GM12878 (cell line): ENCODE measurements around the gene TMEM91. TPM values are rescaled to one million over a fixed set of nuclear protein-coding genes. Genes with fewer than 3 reads are reported as not detected.

Source experiments
- ATAC-seq: fragments of 200-7000 bp; cut with Tn5 transposase; 3 replicates; pipeline ENCODE4 v1.9.1; 2020; ENCODE audit warnings: mild to moderate bottlenecking, moderate library complexity
- BruUV-seq: library from RNA; stranded (reverse); fragments of 400-500 nt; replicated peaks from 2 replicates; lab custom pipeline; 2021; lab: Mats Ljungman, UMichigan
- CTCF ChIA-PET: fragments of 300-600 bp; sonication (Branson Sonifier 250); formaldehyde crosslinking; extraction: SDS; loops from one replicate; lab custom pipeline; 2021; ENCODE audit warnings: inconsistent platforms; lab: Yijun Ruan, JAX
- POLR2A ChIA-PET: fragments of 350-600 bp; formaldehyde crosslinking; extraction: SDS; loops from one replicate; lab custom pipeline; 2021; ENCODE audit warnings: inconsistent platforms; lab: Charles Lee
- RAD21 ChIA-PET: fragments of 300-600 bp; sonication (Branson Sonifier 250); formaldehyde crosslinking; loops from one replicate; lab custom pipeline; 2023; ENCODE audit warnings: antibody characterized with exemption; ENCODE audit not compliant: unreplicated experiment; lab: Charles Lee
- SMC1A ChIA-PET: fragments of 300-600 bp; sonication (Branson Sonifier 250); formaldehyde crosslinking; loops from one replicate; lab custom pipeline; 2023; ENCODE audit not compliant: unreplicated experiment, uncharacterized antibody; lab: Charles Lee
- DNase-seq: peaks from one replicate; pipeline ENCODE4 v3.0.0-alpha.2; 2011; ENCODE audit warnings: low read depth, low spot score
- FAIRE-seq: peaks from 3 replicates; lab custom pipeline; 2011; peaks lifted over from hg19 to GRCh38; lab: Jason Lieb, UNC
- H2AFZ ChIP-seq: 2 replicates; pipeline ENCODE4 v1.6.0; 2011; ENCODE audit warnings: low read depth, low read length, control low read depth; ENCODE audit not compliant: control insufficient read depth
- H3K27ac ChIP-seq: 2 replicates; pipeline ENCODE4 v1.5.1; 2011; ENCODE audit warnings: control low read depth; ENCODE audit not compliant: control insufficient read depth, insufficient read depth
- H3K27me3 ChIP-seq, 2 experiments: replicated peaks in 1 of 2; 2 replicates each; pipeline versions ENCODE4 v1.6.0 to v1.6.1; 2011; ENCODE audit warnings: low read length in 1 of 2; ENCODE audit not compliant: control insufficient read depth in 2 of 2, insufficient read depth in 2 of 2
- H3K36me3 ChIP-seq, 2 experiments: 2 replicates each; pipeline ENCODE4 v1.5.1; 2011; ENCODE audit warnings: low read length in 1 of 2; ENCODE audit not compliant: control insufficient read depth in 2 of 2, insufficient read depth in 2 of 2
- H3K4me1 ChIP-seq: 2 replicates; pipeline ENCODE4 v1.6.1; 2011; ENCODE audit warnings: mild to moderate bottlenecking, low read length, moderate library complexity, mixed read lengths; ENCODE audit not compliant: control insufficient read depth, insufficient read depth
- H3K4me2 ChIP-seq: 2 replicates; pipeline ENCODE4 v1.6.0; 2011; ENCODE audit warnings: control low read depth; ENCODE audit not compliant: control insufficient read depth, insufficient read depth
- H3K4me3 ChIP-seq: fragments of 200-600 bp; sonication (generic); 2 replicates; pipeline ENCODE4 v1.5.1; 2016
- H3K79me2 ChIP-seq: 2 replicates; pipeline ENCODE4 v1.6.0; 2011; ENCODE audit warnings: low read length; ENCODE audit not compliant: control insufficient read depth, insufficient read depth
- H3K9ac ChIP-seq: 2 replicates; pipeline ENCODE4 v1.8.0; 2011; ENCODE audit warnings: low read length, control low read depth, mixed read lengths; ENCODE audit not compliant: control insufficient read depth, insufficient read depth
- H3K9me3 ChIP-seq: replicated peaks from 3 replicates; pipeline ENCODE4 v1.5.1; 2011; ENCODE audit warnings: mild to moderate bottlenecking, low read length; ENCODE audit not compliant: control insufficient read depth, insufficient read depth
- H4K20me1 ChIP-seq: 2 replicates; pipeline ENCODE4 v1.6.0; 2011; ENCODE audit not compliant: control insufficient read depth, insufficient read depth
- BACH1 ChIP-seq: fragments of 450-650 bp; IDR thresholded peaks from 2 replicates; pipeline ENCODE4 v1.6.1; 2017; ENCODE audit warnings: mild to moderate bottlenecking, borderline replicate concordance
- BCL3 ChIP-seq: IDR thresholded peaks from 2 replicates; pipeline ENCODE4 v1.6.1; 2011; ENCODE audit warnings: borderline replicate concordance, low read depth, mild to moderate bottlenecking, moderate library complexity, low read length; ENCODE audit not compliant: insufficient read depth, poor library complexity, severe bottlenecking
- BHLHE40 ChIP-seq, 2 experiments: fragments of 450-650 bp in 1 of 2; IDR thresholded peaks; 2 replicates each; pipeline ENCODE4 v1.6.1; 2011 to 2017; ENCODE audit warnings: low read depth in 2 of 2, borderline replicate concordance in 1 of 2, improper control_type of control experiment in 1 of 2, low read length in 1 of 2, mild to moderate bottlenecking in 1 of 2
- CEBPB ChIP-seq, 2 experiments: fragments of 150-350 bp in 1 of 2; IDR thresholded peaks; 2 replicates each; pipeline ENCODE4 v1.6.1; 2012 to 2014; ENCODE audit warnings: low read depth in 2 of 2, low read length in 2 of 2, borderline replicate concordance in 1 of 2, inconsistent platforms in 1 of 2
- CEBPZ ChIP-seq: fragments of 150-350 bp; IDR thresholded peaks from 2 replicates; pipeline ENCODE4 v1.6.1; 2016; ENCODE audit warnings: low read depth, low read length
- CREB1 ChIP-seq: IDR thresholded peaks from 2 replicates; pipeline ENCODE4 v1.6.1; 2012; ENCODE audit warnings: low read depth, mild to moderate bottlenecking, inconsistent platforms
- ETV6 ChIP-seq, 2 experiments: fragments of 450-650 bp in 1 of 2; IDR thresholded peaks in 1 of 2; conservative IDR thresholded peaks in 1 of 2; 2 replicates each; pipeline ENCODE4 v1.6.1; 2014; ENCODE audit warnings: antibody characterized with exemption in 1 of 2, borderline replicate concordance in 1 of 2, low read depth in 1 of 2, mild to moderate bottlenecking in 1 of 2, moderate library complexity in 1 of 2
- FOXK2 ChIP-seq: fragments of 450-650 bp; IDR thresholded peaks from 2 replicates; pipeline ENCODE4 v1.6.1; 2017; ENCODE audit warnings: mild to moderate bottlenecking, moderate library complexity
- GABPA ChIP-seq: IDR thresholded peaks from 2 replicates; pipeline ENCODE4 v1.6.1; 2014; ENCODE audit warnings: antibody characterized with exemption, low read depth, mild to moderate bottlenecking, inconsistent platforms
- JUNB ChIP-seq: IDR thresholded peaks from 2 replicates; pipeline ENCODE4 v1.6.1; 2016; ENCODE audit warnings: antibody characterized with exemption, mild to moderate bottlenecking
- JUND ChIP-seq: IDR thresholded peaks from 2 replicates; pipeline ENCODE4 v1.6.1; 2012; ENCODE audit warnings: low read depth, mild to moderate bottlenecking, low read length, improper control_type of control experiment, moderate library complexity
- NFYB ChIP-seq: IDR thresholded peaks from 2 replicates; pipeline ENCODE4 v1.6.1; 2011; ENCODE audit warnings: low read depth, mild to moderate bottlenecking, low read length, improper control_type of control experiment, moderate library complexity; ENCODE audit not compliant: insufficient read depth
- RAD21 ChIP-seq: IDR thresholded peaks from 2 replicates; pipeline ENCODE4 v1.6.1; 2011; ENCODE audit warnings: mild to moderate bottlenecking, low read depth, low read length, moderate library complexity; ENCODE audit not compliant: insufficient read depth
- SKIL ChIP-seq: fragments of 450-650 bp; IDR thresholded peaks from 2 replicates; pipeline ENCODE4 v1.6.1; 2017; ENCODE audit warnings: mild to moderate bottlenecking, low read depth, inconsistent platforms; ENCODE audit not compliant: poor library complexity, severe bottlenecking
- SP1 ChIP-seq: IDR thresholded peaks from one replicate; pipeline ENCODE4 v1.6.1; 2011; ENCODE audit warnings: low read depth, low read length
- ZBED1 ChIP-seq: IDR thresholded peaks from 2 replicates; pipeline ENCODE4 v1.6.1; 2016; ENCODE audit warnings: borderline replicate concordance
- ZSCAN29 ChIP-seq: fragments of 450-650 bp; IDR thresholded peaks from 2 replicates; pipeline ENCODE4 v1.6.1; 2017; ENCODE audit warnings: mild to moderate bottlenecking, moderate library complexity
- WGBS: methylation state at CpG from one replicate; pipeline ENCODE4 v1.1.6; 2016; ENCODE audit warnings: low lambda C conversion rate; ENCODE audit not compliant: insufficient replicate concordance, insufficient coverage; ENCODE audit errors: missing lambda C conversion rate; 5-methylcytosine and 5-hydroxymethylcytosine counted together
- in situ Hi-C: fragments of 300-500 bp; cut with MboI; formaldehyde crosslinking; loops from 9 replicates; pipeline ENCODE4 v1.14.3; 2018; ENCODE audit warnings: mixed read lengths
- intact Hi-C: fragments of 100-400 bp; cut with micrococcal nuclease; formaldehyde crosslinking; loops from one replicate; pipeline ENCODE4 v1.14.2; 2022; ENCODE audit not compliant: unreplicated experiment
- polyA plus RNA-seq, 11 experiments: library from polyadenylated mRNA; depleted of rRNA in 4 of 11; unstranded in 6 of 11; stranded (reverse) in 5 of 11; fragments of >200 nt; fragmentation: Nextera tagmentation in 4 of 11; fragmentation: Illumina TruSeq in 1 of 11; extraction: Ambion mirVana in 4 of 11; extraction: Trizol in 1 of 11; gene quantifications; 1 replicate in 1 of 11; 2 replicates in 10 of 11; pipeline versions ENCODE4 v1.2.1 to v1.2.3, GENCODE V29; 2011 to 2016; ENCODE audit warnings: inconsistent platforms in 2 of 11, missing spikeins in 2 of 11, low read depth in 1 of 11
- total RNA-seq, 4 experiments: library from RNA; depleted of rRNA in 3 of 4; stranded (reverse); fragments of >200 nt in 3 of 4; fragmentation: Illumina TruSeq in 1 of 4; extraction: Trizol in 1 of 4; gene quantifications; 2 replicates each; pipeline versions ENCODE4 v1.2.1 to v1.2.3, GENCODE V29; 2013 to 2021

Gene TMEM91
- total and polyA plus RNA-seq, 10 of the 15 experiments (the other 5 are each of a cell fraction or from before 2014, with no cell fraction given): 1.5 to 5.5 (median 2.7) TPM

GRCh38 chr19:41372501-41372900 lies 3.8 kb upstream of the TMEM91 start (continued):
- TF ChIP-seq SKIL: no peak
- TF ChIP-seq SP1: no peak
- TF ChIP-seq JUND: no peak
- no peak for TF ChIP-seq ZBED1
- no peak for TF ChIP-seq CEBPB (IDR thresholded peaks at IDR 0.05; ENCODE audit: borderline replicate concordance in 1 of 2, low read depth in 2 of 2, low read length in 2 of 2)
- TF ChIP-seq CREB1: no peak

- H3K9ac ChIP-seq: no peak overlapping the region
- ChIA-PET CTCF (no interaction called here), RAD21 (no interaction called here), SMC1A (no interaction called here), POLR2A (no interaction called here)
- intact Hi-C loops: no loop called here
- H4K20me1 ChIP-seq: no peaks in the 10 kb centered on the region
- H3K4me3 ChIP-seq: no peak overlapping the region
- H3K4me1 ChIP-seq: peaks cover 21% of the 10 kb centered on the region
- H3K27ac ChIP-seq: no peak overlapping the region
- H3K27me3 ChIP-seq: no peaks in the 10 kb centered on the region
- BruUV-seq: TSS peak; percentile 34
- FAIRE-seq: no peak
- no peak for DNase-seq
- no peaks in the 10 kb centered on the region for H3K9me3 ChIP-seq
- in situ Hi-C loops: no loop called here
- no peaks in the 10 kb centered on the region; the same call in 1 of the 2 replicates for H3K79me2 ChIP-seq
- H3K36me3 ChIP-seq: no peaks in the 10 kb centered on the region; a peak in 2 of 4 replicates
- 92% methylated on average over 12 of the region's 12 CpGs for WGBS
- no peak overlapping the region for H3K4me2 ChIP-seq
- no peak overlapping the region for H2AFZ ChIP-seq
- no peak for ATAC-seq
- TF ChIP-seq FOXK2 (no peak), BHLHE40 (IDR thresholded peaks at IDR 0.05; ENCODE audit: borderline replicate concordance in 1 of 2, low read depth in 2 of 2, low read length in 1 of 2) (no peak), NFYB (no peak), JUNB (no peak), BACH1 (no peak), ZSCAN29 (no peak), BCL3 (no peak), CEBPZ (no peak), GABPA (no peak), RAD21 (no peak), ETV6 (conservative IDR thresholded peaks at IDR 0.05 in 1 of 2, IDR thresholded peaks at IDR 0.05 in 1 of 2; ENCODE audit: borderline replicate concordance in 1 of 2, low read depth in 1 of 2) (no peak)
Measured at GRCh38 chr19:41373993-41374392, 2.3 kb upstream of the TMEM91 start.
